Spleen (tissue), 11 donors: ENCODE measurements around the gene GMNC. TPM values are rescaled to one million over a fixed set of nuclear protein-coding genes. Genes with fewer than 3 reads are reported as not detected.
A peak's percentile ranks its signal among the peaks of the same experiment; 100 is the strongest.
"Not testable (repeated sequence)": the region's sequence is repeated elsewhere in the genome, so short reads cannot be mapped to it uniquely, and the experiment has no call there.

Experiments
- DNase-seq: peaks from one replicate; pipeline ENCODE4 v3.0.0-alpha.2; 2020
- H3K27ac ChIP-seq, 8 donors: fragments of 200-600 bp; sonication (generic) in 7 of 8; 1 replicate in 4 of 8; 2 replicates in 4 of 8; pipeline versions ENCODE4 v1.5.0 to v1.8.0; 2016 to 2021; ENCODE audit warnings: inconsistent platforms in 4 of 8, mild to moderate bottlenecking in 4 of 8, moderate library complexity in 1 of 8
- H3K27me3 ChIP-seq, 7 donors: fragments of 200-600 bp; sonication (generic) in 6 of 7; replicated peaks in 1 of 7; 1 replicate in 4 of 7; 2 replicates in 3 of 7; pipeline versions ENCODE4 v1.5.0 to v1.8.0; 2016 to 2021; ENCODE audit warnings: inconsistent platforms in 3 of 7, mild to moderate bottlenecking in 1 of 7
- H3K36me3 ChIP-seq, 6 donors: fragments of 200-600 bp; sonication (generic) in 5 of 6; 1 replicate in 4 of 6; 2 replicates in 2 of 6; pipeline versions ENCODE4 v1.5.0 to v1.8.0; 2016 to 2021; ENCODE audit warnings: inconsistent platforms in 2 of 6
- H3K4me1 ChIP-seq, 6 donors: fragments of 200-600 bp; sonication (generic) in 5 of 6; 1 replicate in 3 of 6; 2 replicates in 3 of 6; pipeline versions ENCODE4 v1.5.0 to v1.8.0; 2016 to 2021; ENCODE audit warnings: inconsistent platforms in 3 of 6
- H3K4me3 ChIP-seq, 8 donors: fragments of 200-600 bp; sonication (generic) in 7 of 8; 1 replicate in 4 of 8; 2 replicates in 4 of 8; pipeline versions ENCODE4 v1.5.0 to v1.8.0; 2016 to 2021; ENCODE audit warnings: inconsistent platforms in 4 of 8, mild to moderate bottlenecking in 4 of 8, moderate library complexity in 2 of 8
- H3K9me3 ChIP-seq, 8 donors: fragments of 200-600 bp; sonication (generic) in 7 of 8; 1 replicate in 4 of 8; 2 replicates in 4 of 8; pipeline versions ENCODE4 v1.5.0 to v1.8.0; 2016 to 2021; ENCODE audit warnings: inconsistent platforms in 4 of 8
- CTCF ChIP-seq, 11 experiments: fragments of 200-600 bp in 7 of 11; fragments of 450-650 bp in 4 of 11; sonication (generic) in 4 of 11; IDR thresholded peaks in 8 of 11; conservative IDR thresholded peaks in 3 of 11; 1 replicate in 7 of 11; 2 replicates in 4 of 11; pipeline versions ENCODE4 v1.4.0 to v1.8.0; 2016 to 2021; ENCODE audit warnings: antibody characterized with exemption in 11 of 11, inconsistent platforms in 4 of 11, mild to moderate bottlenecking in 1 of 11
- POLR2A ChIP-seq, 3 donors: fragments of 450-650 bp; IDR thresholded peaks; one replicate each; pipeline ENCODE4 v1.5.1; 2017; ENCODE audit warnings: antibody characterized with exemption in 3 of 3, mild to moderate bottlenecking in 1 of 3
- POLR2AphosphoS5 ChIP-seq, 3 donors: sonication (generic); formaldehyde crosslinking; IDR thresholded peaks; one replicate each; pipeline ENCODE4 v1.5.1; 2017; ENCODE audit warnings: antibody characterized with exemption in 3 of 3
- WGBS, 5 donors: extraction: QIAGEN DNeasy Blood & Tissue Kit in 3 of 5; methylation state at CpG; one replicate each; pipeline versions ENCODE4 v1.1.5 to v1.1.7; 2013 to 2018; 5-methylcytosine and 5-hydroxymethylcytosine counted together
- intact Hi-C: fragments of 100-400 bp; cut with DNase I; formaldehyde crosslinking; loops from one replicate; pipeline ENCODE4 v1.15.0; 2023; ENCODE audit warnings: low total_unique reads
- polyA plus RNA-seq, 3 donors: library from polyadenylated mRNA; stranded (reverse); fragments of 200-250 nt; gene quantifications; one replicate each; pipeline ENCODE4 v1.2.1, GENCODE V29; 2013
- total RNA-seq, 7 donors: library from RNA; depleted of rRNA in 3 of 7; stranded (reverse); fragments of >200 nt in 3 of 7; fragmentation: NEBNext Ultra II Directional in 4 of 7; extraction: Animal tissue kit (Norgen Biotek cat#: 25700) in 4 of 7; gene quantifications; one replicate each; pipeline versions ENCODE4 v1.1.0 to v1.2.1, GENCODE V29; 2016 to 2021
- donor health status: healthy with polysubstance abuse.
- donor health status: DM: no; HTN: no; CAD: no; lungs with moderate emphysema.
- donor health status: DM: no; HTN: no; CAD: no.
- donor health status: Bipolar disorder and iron deficiency.
- donor health status: healthy.
- donor health status: DM: no; HTN: no; CAD: no.
- donor health status: DM: yes; HTN: yes; CAD: no.

The GMNC gene
- total and polyA plus RNA-seq, 10 donors: 0.03 to 0.26 TPM; not detected in 8

- Histone ChIP-seq H3K4me1 (peaks cover 0 to 3% (median 0%) of the 10 kb centered on the region in 6 donors), H3K27me3 (peaks cover 0 to 4% (median 0%) of the 10 kb centered on the region in 7 donors), H3K4me3 (no peak overlapping the region), H3K9me3 (no peaks in the 10 kb centered on the region), H3K27ac (no peak overlapping the region), H3K36me3 (no peaks in the 10 kb centered on the region)
- no peak for DNase-seq
- intact Hi-C loops: loop anchor here (5.0 kb wide), 1 partner anchor 163 kb away; no protein-coding TSS in a partner anchor
- WGBS, 5 donors: 30 to 34% (median 32%) methylated on average over 7 of the region's 7 CpGs
- TF ChIP-seq CTCF (IDR thresholded peaks at IDR 0.05 in 8 of 11, conservative IDR thresholded peaks at IDR 0.05 in 3 of 11) (peak in 10 of 11 experiments; percentile 20 to 83 (median 74)), POLR2A (IDR thresholded peaks at IDR 0.05) (no peak)
These were observed 21.7 kb upstream of the GMNC start for GRCh38 chr3:190883973-190884832.

- H3K36me3 ChIP-seq: no peaks in the 10 kb centered on the region
These were observed 20.6 kb upstream of the GMNC start for GRCh38 chr3:190883141-190883540.

GRCh38 chr3:190877925-190878324, 15.4 kb upstream of the GMNC start:
- Histone ChIP-seq H3K27ac (no peak overlapping the region), H3K36me3 (no peaks in the 10 kb centered on the region), H3K4me1 (no peaks in the 10 kb centered on the region), H3K9me3 (no peaks in the 10 kb centered on the region), H3K4me3 (no peak overlapping the region), H3K27me3 (no peaks in the 10 kb centered on the region)
- intact Hi-C loops: no loop called here
- TF ChIP-seq POLR2A (IDR thresholded peaks at IDR 0.05) (no peak), CTCF (IDR thresholded peaks at IDR 0.05 in 8 of 11, conservative IDR thresholded peaks at IDR 0.05 in 3 of 11) (peak in 2 of 11 experiments; percentile 11 to 33)
- no peak for DNase-seq
- WGBS, 5 donors: 81 to 91% (median 84%) methylated on average over 17 of the region's 17 CpGs

More at GRCh38 chr3:190883141-190883540, 20.6 kb upstream of the GMNC start:
- intact Hi-C loops: loop anchor here (5.0 kb wide), 1 partner anchor 164 kb away; no protein-coding TSS in a partner anchor
- no peaks in the 10 kb centered on the region for H3K27me3 ChIP-seq
- DNase-seq: no peak
- H3K9me3 ChIP-seq: no peaks in the 10 kb centered on the region
- 66 to 78% (median 70%) methylated on average over 3 of the region's 3 CpGs for WGBS, 5 donors
- TF ChIP-seq CTCF (IDR thresholded peaks at IDR 0.05 in 8 of 11, conservative IDR thresholded peaks at IDR 0.05 in 3 of 11) (no peak), POLR2AphosphoS5 (IDR thresholded peaks at IDR 0.05) (no peak), POLR2A (IDR thresholded peaks at IDR 0.05) (no peak)
- H3K4me1 ChIP-seq: peaks cover 0 to 3% (median 0%) of the 10 kb centered on the region in 6 donors
- no peak overlapping the region for H3K4me3 ChIP-seq
- H3K27ac ChIP-seq: no peak overlapping the region

- intact Hi-C loops, DNase-seq, H3K27ac ChIP-seq, H3K4me1 ChIP-seq, H3K27me3 ChIP-seq, H3K9me3 ChIP-seq, H3K36me3 ChIP-seq, H3K4me3 ChIP-seq: not testable (repeated sequence)
- WGBS, 5 donors: 80 to 97% (median 84%) methylated on average over 1 to 7 of the region's 7 CpGs
These were observed 13.9 kb upstream of the GMNC start for GRCh38 chr3:190876433-190876832.

GRCh38 chr3:190875061-190875460, 12.6 kb upstream of the GMNC start:
- H3K9me3 ChIP-seq, H3K4me1 ChIP-seq, H3K27ac ChIP-seq, DNase-seq, H3K27me3 ChIP-seq, H3K4me3 ChIP-seq, intact Hi-C loops, H3K36me3 ChIP-seq: not testable (repeated sequence)
- 88 to 94% (median 90%) methylated on average over 5 to 9 of the region's 9 CpGs for WGBS, 5 donors
